GM21381 (cell line): ENCODE results near the gene SYT17.

Source experiments
- ATAC-seq: cut with Tn5 transposase; IDR thresholded peaks from one replicate; pipeline ENCODE4 v1.9.1; 2021; ENCODE audit warnings: mild to moderate bottlenecking, moderate library complexity; ENCODE audit not compliant: unreplicated experiment

SYT17 gene

GRCh38 chr16:19138601-19139000 lies 29.4 kb upstream of the SYT17 start:
- no peak for ATAC-seq

- no peak for ATAC-seq
Measured at GRCh38 chr16:19139436-19140091, 28.5 kb upstream of the SYT17 start.

GRCh38 chr16:19140396-19140795 lies 27.6 kb upstream of the SYT17 start:
- ATAC-seq = no peak

GRCh38 chr16:19142939-19143598 lies 25.0 kb upstream of the SYT17 start:
- no peak for ATAC-seq

- ATAC-seq = no peak
Measured at GRCh38 chr16:19143599-19143956, 24.5 kb upstream of the SYT17 start.

GRCh38 chr16:19145010-19145409 lies 23.0 kb upstream of the SYT17 start:
- ATAC-seq = no peak

GRCh38 chr16:19147126-19147525 lies 20.9 kb upstream of the SYT17 start:
- no peak for ATAC-seq

GRCh38 chr16:19147627-19148026 lies 20.4 kb upstream of the SYT17 start:
- no peak for ATAC-seq

GRCh38 chr16:19148189-19148588 lies 19.9 kb upstream of the SYT17 start:
- no peak for ATAC-seq

GRCh38 chr16:19151310-19151709 lies 16.7 kb upstream of the SYT17 start:
- no peak for ATAC-seq

GRCh38 chr16:19152042-19152441 lies 16.0 kb upstream of the SYT17 start:
- ATAC-seq = no peak

GRCh38 chr16:19153876-19154275 lies 14.2 kb upstream of the SYT17 start:
- ATAC-seq = no peak

GRCh38 chr16:19162085-19162484 lies 6.0 kb upstream of the SYT17 start:
- ATAC-seq = no peak

GRCh38 chr16:19163215-19163614 lies 4.8 kb upstream of the SYT17 start:
- ATAC-seq = no peak

GRCh38 chr16:19164285-19164684 lies 3.8 kb upstream of the SYT17 start:
- no peak for ATAC-seq

GRCh38 chr16:19165101-19165500 lies 2.9 kb upstream of the SYT17 start:
- no peak for ATAC-seq

GRCh38 chr16:19166500-19166899 lies 1.5 kb upstream of the SYT17 start:
- ATAC-seq = no peak

GRCh38 chr16:19168371-19169081 lies 486 bp downstream of the SYT17 start:
- ATAC-seq = no peak

GRCh38 chr16:19169082-19169639 lies 1.1 kb downstream of the SYT17 start:
- ATAC-seq = no peak

- ATAC-seq = no peak
Measured at GRCh38 chr16:19170043-19170655, 2.1 kb downstream of the SYT17 start.

GRCh38 chr16:19172098-19172780 lies 4.2 kb downstream of the SYT17 start:
- ATAC-seq = no peak
